DMS 273 (cell line): ENCODE data around the gene ENTPD1.
"Not testable (repeated sequence)": the region's sequence is repeated elsewhere in the genome, so short reads cannot be mapped to it uniquely, and the experiment has no call there.

Experiments used
- DNase-seq: peaks from one replicate; lab custom pipeline; 2025; ENCODE audit not compliant: unreplicated experiment; lab: John Stamatoyannopoulos, UW

The ENTPD1 gene

DNA sequence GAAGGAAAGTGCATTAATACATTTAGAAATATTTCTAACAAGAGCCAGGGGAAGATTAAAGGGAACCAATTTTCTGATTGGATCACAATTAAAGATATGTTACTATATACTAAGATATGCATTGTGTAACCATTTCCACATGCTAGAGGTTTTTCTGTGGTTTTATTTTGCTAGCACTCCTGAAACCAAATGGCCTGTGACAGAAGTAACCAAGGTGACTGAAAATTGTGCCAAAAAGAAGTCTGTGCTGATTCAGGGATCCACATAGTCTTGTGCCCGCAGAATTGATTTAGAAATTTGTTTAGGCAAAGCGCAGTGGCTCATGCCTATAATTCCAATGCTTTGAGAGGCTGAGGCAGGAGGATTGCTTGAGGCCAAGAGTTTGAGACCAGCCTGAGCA is 153.6 kb downstream of the ENTPD1 start:
- DNase-seq: no peak

DNA sequence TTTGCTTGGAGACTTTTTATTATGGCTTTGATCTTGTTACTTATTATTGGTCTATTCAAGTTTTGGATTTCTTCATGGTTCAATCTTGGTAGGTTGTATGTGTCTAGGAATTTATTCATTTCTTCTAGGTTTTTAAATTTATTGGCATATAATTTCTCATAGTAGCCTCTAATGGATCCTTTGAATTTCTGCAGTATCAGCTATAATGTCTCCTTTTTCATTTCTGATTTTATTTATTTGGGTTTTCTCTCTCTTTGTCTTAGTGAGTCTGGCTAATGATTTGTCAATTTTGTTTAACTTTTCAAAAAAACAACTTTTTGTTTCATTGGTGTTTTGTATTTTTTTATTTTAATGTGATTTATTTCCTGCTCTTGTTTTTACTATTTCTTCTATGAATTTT is 160.1 kb downstream of the ENTPD1 start:
- not testable (repeated sequence) for DNase-seq
